Neural crest cell (in vitro differentiated cells): ENCODE measurements around the gene NOP16. TPM values are rescaled to one million over a fixed set of nuclear protein-coding genes. Genes with fewer than 3 reads are reported as not detected.

Source experiments
- DNase-seq: peaks from one replicate; pipeline ENCODE4 v3.0.0; 2021; ENCODE audit warnings: low read depth, mixed read lengths, low spot score
- H3K27ac Mint-ChIP-seq: one replicate; pipeline ENCODE4 v1.8.0; 2021; ENCODE audit warnings: mild to moderate bottlenecking, mixed read lengths; ENCODE audit not compliant: unreplicated experiment
- H3K27me3 Mint-ChIP-seq: 2 replicates; pipeline ENCODE4 v1.8.0; 2021; ENCODE audit warnings: low read depth, mild to moderate bottlenecking, mixed read lengths
- H3K36me3 Mint-ChIP-seq: 2 replicates; pipeline ENCODE4 v1.8.0; 2021; ENCODE audit warnings: low read depth, mild to moderate bottlenecking, mixed read lengths
- H3K4me1 Mint-ChIP-seq: 2 replicates; pipeline ENCODE4 v1.8.0; 2021; ENCODE audit warnings: mixed read lengths
- H3K4me3 Mint-ChIP-seq: one replicate; pipeline ENCODE4 v1.8.0; 2021; ENCODE audit warnings: mild to moderate bottlenecking, mixed read lengths
- H3K9me3 Mint-ChIP-seq: 2 replicates; pipeline ENCODE4 v1.8.0; 2021; ENCODE audit warnings: mixed read lengths
- CTCF ChIP-seq: fragments of 200-600 bp; sonication (generic); conservative IDR thresholded peaks from 2 replicates; pipeline ENCODE4 v1.5.0; 2021; ENCODE audit warnings: antibody characterized with exemption, mild to moderate bottlenecking
- total RNA-seq: library from RNA; stranded (reverse); gene quantifications from 2 replicates; pipeline ENCODE4 v1.2.1, GENCODE V29; 2021

NOP16 gene
- total RNA-seq, 1 donor from 2014 or later = 40.9 TPM

GRCh38 chr5:176414704-176415103 is 26.3 kb upstream of the NOP16 start:
- Mint-ChIP-seq H3K4me1 (peaks cover 14% of the 10 kb centered on the region), H3K36me3 (no peaks in the 10 kb centered on the region), H3K27me3 (peaks cover 10% of the 10 kb centered on the region), H3K27ac (no peak overlapping the region), H3K4me3 (peak overlapping the region; percentile 49), H3K9me3 (no peaks in the 10 kb centered on the region)
- TF ChIP-seq CTCF = no peak
- no peak for DNase-seq

GRCh38 chr5:176413709-176414191 is 25.4 kb upstream of the NOP16 start:
- Mint-ChIP-seq H3K27me3 (peaks cover 10% of the 10 kb centered on the region), H3K4me3 (peak overlapping the region; percentile 49), H3K27ac (no peak overlapping the region), H3K36me3 (no peaks in the 10 kb centered on the region), H3K4me1 (peaks cover 14% of the 10 kb centered on the region), H3K9me3 (no peaks in the 10 kb centered on the region)
- no peak for DNase-seq
- TF ChIP-seq CTCF = no peak

GRCh38 chr5:176413255-176413565 is 24.8 kb upstream of the NOP16 start:
- Mint-ChIP-seq H3K36me3 (no peaks in the 10 kb centered on the region), H3K4me1 (peaks cover 14% of the 10 kb centered on the region), H3K27ac (no peak overlapping the region), H3K4me3 (no peak overlapping the region), H3K9me3 (no peaks in the 10 kb centered on the region), H3K27me3 (peaks cover 8% of the 10 kb centered on the region)
- no peak for DNase-seq
- no peak for TF ChIP-seq CTCF

DNA sequence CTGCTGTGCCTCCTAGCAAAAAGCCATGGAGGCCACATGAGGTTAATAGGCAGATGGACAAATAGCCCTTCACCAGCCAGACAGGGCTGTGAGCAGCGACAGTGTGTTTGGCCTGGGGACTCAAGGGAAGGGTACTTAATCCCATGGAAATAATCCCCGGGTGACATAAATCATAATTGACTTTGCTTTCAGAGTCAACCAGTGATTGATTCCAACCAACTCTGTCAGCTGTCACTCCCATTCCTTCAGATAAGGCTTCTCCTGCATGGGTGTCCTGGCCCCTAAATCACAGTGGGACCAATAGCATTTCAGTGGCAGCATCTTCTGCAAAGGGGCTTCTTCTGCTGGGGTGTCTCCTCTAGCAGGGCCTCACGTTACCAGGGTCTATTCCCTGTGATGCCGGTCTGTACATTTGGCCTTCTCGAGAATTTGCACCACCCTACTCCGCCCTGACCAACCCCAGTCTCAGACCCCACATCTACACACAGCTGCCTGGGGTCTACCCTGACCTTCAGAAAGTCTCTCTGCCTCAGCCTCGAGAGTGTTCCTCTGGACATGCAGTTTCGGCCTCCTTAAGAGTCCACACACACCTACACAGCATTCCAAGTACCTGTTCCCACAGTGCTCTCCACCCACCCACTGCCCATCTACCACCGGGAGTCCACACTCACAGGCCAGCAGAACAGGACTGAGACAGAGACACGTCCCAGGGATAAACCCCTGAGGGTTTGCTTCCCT is 24.3 kb upstream of the NOP16 start:
- Mint-ChIP-seq H3K27ac (no peak overlapping the region), H3K27me3 (peaks cover 4% of the 10 kb centered on the region), H3K9me3 (no peaks in the 10 kb centered on the region), H3K36me3 (no peaks in the 10 kb centered on the region), H3K4me3 (peak overlapping the region; percentile 23), H3K4me1 (peaks cover 14% of the 10 kb centered on the region)
- no peak for TF ChIP-seq CTCF
- DNase-seq = no peak

GRCh38 chr5:176410486-176411180 is 22.2 kb upstream of the NOP16 start:
- Mint-ChIP-seq H3K27ac (no peak overlapping the region), H3K4me1 (peaks cover 8% of the 10 kb centered on the region), H3K27me3 (no peaks in the 10 kb centered on the region), H3K4me3 (no peak overlapping the region), H3K36me3 (no peaks in the 10 kb centered on the region), H3K9me3 (no peaks in the 10 kb centered on the region)
- no peak for TF ChIP-seq CTCF
- DNase-seq = no peak
